Inflammatory macrophage treated with lipopolysaccharide for 4 hours (primary cell): ENCODE data around the gene B4GALNT3.

ENCODE experiments used
- DNase-seq: peaks from one replicate; pipeline ENCODE4 v3.0.0-alpha.2; 2020

Gene B4GALNT3

GRCh38 chr12:468671-469389 lies 9.1 kb downstream of the B4GALNT3 start:
- DNase-seq: no peak

- no peak for DNase-seq
Observed at GRCh38 chr12:470133-470532, 10.4 kb downstream of the B4GALNT3 start.

DNA sequence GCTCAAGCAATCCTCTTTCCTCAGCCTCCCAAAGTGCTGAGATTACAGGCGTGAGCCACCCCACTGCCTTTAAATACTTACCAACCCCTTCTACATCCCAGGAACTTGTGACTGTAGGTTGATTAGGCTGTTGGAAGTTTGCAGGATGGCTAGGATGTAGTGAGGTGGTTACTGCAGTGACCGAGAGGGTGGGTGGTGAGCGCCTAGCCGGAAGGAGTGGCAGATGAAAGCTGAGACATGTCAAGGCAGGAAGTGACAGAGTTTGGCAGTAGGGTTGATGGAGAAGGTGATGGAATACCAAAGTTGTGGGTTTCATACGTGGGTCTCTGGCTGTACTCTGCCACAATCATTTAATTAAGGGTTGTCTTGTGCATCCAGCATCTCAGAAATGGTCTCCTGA lies 13.5 kb downstream of the B4GALNT3 start:
- DNase-seq: no peak

DNA sequence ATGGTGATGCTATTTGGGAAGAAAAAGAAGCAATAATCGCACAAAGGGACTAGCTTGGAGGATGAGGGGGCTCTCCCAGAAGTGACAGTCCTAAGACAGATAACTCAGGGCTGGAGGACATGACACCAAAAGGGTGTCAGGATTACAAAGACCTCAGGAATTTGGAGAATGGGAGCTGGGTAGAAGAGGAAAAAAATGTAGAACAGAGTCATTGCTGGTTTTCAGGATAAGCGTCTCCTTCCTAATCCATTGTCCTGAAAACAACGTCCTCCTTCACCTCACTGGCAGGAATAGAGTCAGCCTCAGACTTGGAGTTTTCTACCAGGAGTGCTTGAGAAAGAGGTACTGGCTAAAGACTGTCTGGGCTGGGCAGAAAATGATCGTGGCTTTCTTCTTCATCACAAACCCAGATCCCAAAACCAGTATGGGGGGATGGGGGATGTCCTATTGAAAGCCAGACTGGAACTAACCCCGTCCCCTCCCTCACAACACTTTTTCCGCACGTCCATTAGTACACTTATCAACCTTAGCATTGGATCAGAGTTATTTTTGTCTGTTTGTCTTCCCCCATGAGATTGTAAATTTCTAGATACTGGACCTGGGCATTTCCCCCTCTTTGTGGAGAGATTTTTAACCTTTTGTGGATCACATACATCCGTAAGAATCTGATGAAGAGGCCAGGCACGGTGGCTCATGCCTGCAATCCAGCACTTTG lies 14.3 kb downstream of the B4GALNT3 start:
- no peak for DNase-seq

DNA sequence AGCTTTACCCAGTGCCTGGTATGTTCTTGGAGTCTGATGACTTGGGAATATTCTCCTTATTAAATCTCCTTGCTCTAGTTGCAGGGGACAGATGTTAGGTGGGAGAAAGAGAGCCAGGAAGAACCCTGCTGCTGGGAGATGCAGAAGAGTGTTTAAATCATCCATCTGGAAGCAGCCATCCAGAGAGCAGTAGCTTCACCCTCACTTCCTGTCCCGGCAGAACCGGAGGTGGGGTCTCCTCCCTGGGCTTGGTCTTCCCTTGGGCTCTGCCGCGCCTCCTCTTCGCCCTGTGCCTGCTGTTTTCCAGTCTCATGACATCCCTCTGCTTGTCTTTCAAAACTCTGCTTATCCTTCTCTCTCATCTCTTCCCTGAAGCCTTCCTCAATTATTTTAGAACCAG lies 15.5 kb downstream of the B4GALNT3 start:
- no peak for DNase-seq

GRCh38 chr12:479161-479560 lies 19.4 kb downstream of the B4GALNT3 start:
- no peak for DNase-seq

- no peak for DNase-seq
Observed at GRCh38 chr12:480831-481816, 21.4 kb downstream of the B4GALNT3 start.

GRCh38 chr12:482061-482460 lies 22.3 kb downstream of the B4GALNT3 start:
- no peak for DNase-seq

DNA sequence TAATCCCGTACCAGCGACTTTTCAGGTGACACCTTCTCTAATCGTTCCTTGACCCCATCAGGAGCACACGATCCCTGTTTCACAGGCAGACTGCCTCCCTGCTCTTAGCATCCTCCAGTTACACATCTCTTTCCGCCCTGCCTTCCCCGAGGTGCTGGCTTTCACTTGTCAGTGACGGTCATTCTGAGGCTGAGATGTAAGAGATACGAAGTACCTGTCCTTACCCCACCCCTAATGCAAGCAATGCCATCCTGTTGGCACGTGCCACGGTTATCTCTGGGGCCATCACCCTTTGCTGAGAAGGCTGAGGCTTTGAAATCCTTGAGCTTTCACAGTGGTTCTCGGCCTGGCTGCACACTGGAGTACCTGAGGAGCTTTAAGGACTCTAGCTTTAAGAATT lies 24.4 kb downstream of the B4GALNT3 start:
- DNase-seq: no peak

- no peak for DNase-seq
Observed at GRCh38 chr12:490260-490659, 30.5 kb downstream of the B4GALNT3 start.

DNA sequence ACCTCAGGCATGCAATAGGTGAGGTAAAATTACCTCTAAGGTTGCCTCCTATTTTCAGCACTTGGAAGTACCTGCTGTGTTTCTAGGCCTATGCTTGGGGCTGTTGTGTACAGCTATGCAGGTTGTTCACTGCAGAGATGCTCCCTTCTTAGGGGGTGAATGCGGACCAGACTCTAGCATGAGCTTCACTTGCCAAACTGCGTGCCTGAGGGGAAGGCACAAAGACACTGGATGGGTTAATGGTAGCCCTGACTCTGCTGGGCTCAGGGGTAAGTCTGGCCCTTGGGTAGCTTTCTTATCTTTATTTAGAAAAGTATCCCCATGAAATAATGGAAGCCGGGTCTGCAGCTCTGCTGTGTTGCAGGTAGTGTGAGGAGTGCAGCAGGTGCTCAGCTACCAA lies 35.7 kb downstream of the B4GALNT3 start:
- no peak for DNase-seq

DNA sequence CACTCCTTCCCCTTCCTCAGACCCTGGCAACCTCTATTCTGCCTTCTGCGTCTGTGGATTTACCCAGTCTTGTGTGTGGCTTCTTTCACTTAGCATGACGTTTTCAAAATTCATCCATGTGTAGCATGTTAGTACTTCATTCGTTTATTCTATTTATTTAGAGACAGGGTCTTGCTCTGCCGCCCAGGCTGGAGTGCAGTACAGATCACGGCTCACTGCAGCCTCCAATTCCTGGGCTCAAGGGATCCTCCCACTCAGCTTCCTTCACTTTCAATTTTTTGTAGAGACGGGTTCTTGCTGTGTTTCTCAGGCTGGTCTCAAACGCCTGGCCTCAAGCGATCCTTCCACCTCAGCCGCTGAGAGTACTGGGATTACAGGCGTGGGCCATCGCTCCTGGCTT lies 37.0 kb downstream of the B4GALNT3 start:
- no peak for DNase-seq

GRCh38 chr12:497501-498160 lies 37.9 kb downstream of the B4GALNT3 start:
- DNase-seq: no peak

- no peak for DNase-seq
Observed at GRCh38 chr12:499837-500458, 40.2 kb downstream of the B4GALNT3 start.

- DNase-seq: no peak
Observed at GRCh38 chr12:501722-502447, 42.1 kb downstream of the B4GALNT3 start.

- no peak for DNase-seq
Observed at GRCh38 chr12:503111-503761, 43.5 kb downstream of the B4GALNT3 start.

DNA sequence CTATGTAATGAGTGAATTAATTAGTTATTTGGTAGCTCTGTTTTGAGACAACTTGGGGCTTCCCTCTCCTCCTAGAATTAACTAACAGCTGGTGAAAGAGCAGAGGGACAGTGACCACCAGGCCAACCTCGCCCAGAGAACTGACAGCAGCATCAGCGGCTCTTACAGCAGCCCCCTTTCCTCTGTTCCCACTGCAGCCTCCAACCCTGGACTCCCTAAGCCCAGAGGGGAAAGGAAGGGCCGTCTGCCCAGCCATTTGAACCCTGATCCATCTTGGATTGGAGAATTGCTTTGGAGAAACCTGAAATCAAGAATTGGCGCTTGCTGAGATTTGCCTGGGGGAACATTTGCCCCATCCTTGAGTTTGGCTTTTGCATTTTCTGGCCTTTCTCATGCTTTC lies 45.5 kb downstream of the B4GALNT3 start:
- DNase-seq: no peak

GRCh38 chr12:507391-507796 lies 47.7 kb downstream of the B4GALNT3 start:
- no peak for DNase-seq

GRCh38 chr12:508145-508544 lies 48.4 kb downstream of the B4GALNT3 start:
- DNase-seq: no peak

GRCh38 chr12:508795-509194 lies 49.1 kb downstream of the B4GALNT3 start:
- DNase-seq: no peak

GRCh38 chr12:509500-509899 lies 49.8 kb downstream of the B4GALNT3 start:
- DNase-seq: no peak
